HCT116 (cell line): ENCODE data around the gene LIN7C.

Experiments
- ELF1 ChIP-seq: IDR thresholded peaks from 2 replicates; pipeline ENCODE4 v1.6.1; 2012; ENCODE audit warnings: low read depth, borderline replicate concordance
- EZH2 ChIP-seq: fragments of 200-600 bp; sonication (generic); IDR thresholded peaks from 2 replicates; pipeline ENCODE4 v1.6.1; 2017; ENCODE audit warnings: antibody characterized with exemption, mixed run types
- FOSL1 ChIP-seq: IDR thresholded peaks from 2 replicates; pipeline ENCODE4 v1.6.1; 2012; ENCODE audit warnings: low read depth
- POLR2A ChIP-seq: IDR thresholded peaks from 2 replicates; pipeline ENCODE4 v1.7.0; 2011; ENCODE audit warnings: borderline replicate concordance; ENCODE audit not compliant: insufficient read depth, insufficient read length; ENCODE audit errors: extremely low read depth
- POLR2AphosphoS5 ChIP-seq: IDR thresholded peaks from 2 replicates; pipeline ENCODE4 v1.6.1; 2011; ENCODE audit warnings: mild to moderate bottlenecking, low read depth, low read length, moderate library complexity
- REST ChIP-seq: IDR thresholded peaks from 2 replicates; pipeline ENCODE4 v1.6.1; 2012; ENCODE audit warnings: low read depth
- SIN3A ChIP-seq: IDR thresholded peaks from 2 replicates; pipeline ENCODE4 v1.6.1; 2012; ENCODE audit warnings: low read depth
- SP1 ChIP-seq: IDR thresholded peaks from 2 replicates; pipeline ENCODE4 v1.6.1; 2012; ENCODE audit warnings: low read depth
- SRF ChIP-seq: IDR thresholded peaks from 2 replicates; pipeline ENCODE4 v1.6.1; 2012; ENCODE audit warnings: low read depth
- ZBTB33 ChIP-seq: IDR thresholded peaks from 2 replicates; pipeline ENCODE4 v1.6.1; 2011; ENCODE audit warnings: mild to moderate bottlenecking, low read length, moderate library complexity; ENCODE audit not compliant: insufficient replicate concordance; ENCODE audit errors: extremely low read depth
- TF ChIP-seq, protein P1 (sequence below), 3 experiments: fragments of 200-600 bp in 1 of 3; sonication (generic) in 1 of 3; IDR thresholded peaks in 2 of 3; conservative IDR thresholded peaks in 1 of 3; 2 replicates each; pipeline ENCODE4 v1.5.1; 2012 to 2017; ENCODE audit warnings: low read depth in 2 of 3, low read length in 2 of 3, antibody characterized with exemption in 1 of 3, borderline replicate concordance in 1 of 3, control low read depth in 1 of 3, mild to moderate bottlenecking in 1 of 3, mixed read lengths in 1 of 3, mixed run types in 1 of 3, moderate library complexity in 1 of 3; ENCODE audit not compliant: insufficient read depth in 1 of 3

GRCh38 chr11:27458182-27458581 lies 48.4 kb downstream of the LIN7C start:
- TF ChIP-seq, protein P1, sequence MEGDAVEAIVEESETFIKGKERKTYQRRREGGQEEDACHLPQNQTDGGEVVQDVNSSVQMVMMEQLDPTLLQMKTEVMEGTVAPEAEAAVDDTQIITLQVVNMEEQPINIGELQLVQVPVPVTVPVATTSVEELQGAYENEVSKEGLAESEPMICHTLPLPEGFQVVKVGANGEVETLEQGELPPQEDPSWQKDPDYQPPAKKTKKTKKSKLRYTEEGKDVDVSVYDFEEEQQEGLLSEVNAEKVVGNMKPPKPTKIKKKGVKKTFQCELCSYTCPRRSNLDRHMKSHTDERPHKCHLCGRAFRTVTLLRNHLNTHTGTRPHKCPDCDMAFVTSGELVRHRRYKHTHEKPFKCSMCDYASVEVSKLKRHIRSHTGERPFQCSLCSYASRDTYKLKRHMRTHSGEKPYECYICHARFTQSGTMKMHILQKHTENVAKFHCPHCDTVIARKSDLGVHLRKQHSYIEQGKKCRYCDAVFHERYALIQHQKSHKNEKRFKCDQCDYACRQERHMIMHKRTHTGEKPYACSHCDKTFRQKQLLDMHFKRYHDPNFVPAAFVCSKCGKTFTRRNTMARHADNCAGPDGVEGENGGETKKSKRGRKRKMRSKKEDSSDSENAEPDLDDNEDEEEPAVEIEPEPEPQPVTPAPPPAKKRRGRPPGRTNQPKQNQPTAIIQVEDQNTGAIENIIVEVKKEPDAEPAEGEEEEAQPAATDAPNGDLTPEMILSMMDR (IDR thresholded peaks at IDR 0.05 in 2 of 3, conservative IDR thresholded peaks at IDR 0.05 in 1 of 3; ENCODE audit: borderline replicate concordance in 1 of 3, insufficient read depth in 1 of 3, low read depth in 2 of 3, low read length in 2 of 3): no peak
- TF ChIP-seq SRF (no peak), EZH2 (no peak), SIN3A (no peak), REST (no peak), POLR2A (no peak), POLR2AphosphoS5 (no peak), ZBTB33 (no peak), FOSL1 (no peak), ELF1 (no peak), SP1 (no peak)
